DND-41 (cell line): ENCODE measurements around the gene NTM.

Experiments
- ATAC-seq: fragments of 200-7000 bp; cut with Tn5 transposase; 3 replicates; pipeline ENCODE4 v1.9.1; 2021; ENCODE audit warnings: low read depth; ENCODE audit not compliant: insufficient read depth
- DNase-seq: peaks from one replicate; pipeline ENCODE4 v3.0.0-alpha.2; 2020
- H2AFZ ChIP-seq: 2 replicates; pipeline ENCODE4 v1.6.0; 2012; ENCODE audit warnings: low read depth, low read length
- H3K27ac ChIP-seq: 2 replicates; pipeline ENCODE4 v1.5.1; 2012; ENCODE audit warnings: low read length, inconsistent platforms
- H3K27me3 ChIP-seq: fragments of 200-600 bp; sonication (generic); 2 replicates; pipeline ENCODE4 v1.6.0; 2012; ENCODE audit warnings: low read length, mild to moderate bottlenecking, inconsistent platforms; ENCODE audit not compliant: insufficient read depth, poor library complexity
- H3K36me3 ChIP-seq: 2 replicates; pipeline ENCODE4 v1.5.1; 2012; ENCODE audit warnings: low read length, inconsistent platforms; ENCODE audit not compliant: insufficient read depth
- H3K4me1 ChIP-seq: 2 replicates; pipeline ENCODE4 v1.5.1; 2012; ENCODE audit warnings: mild to moderate bottlenecking, low read length; ENCODE audit not compliant: insufficient read depth
- H3K4me2 ChIP-seq: 2 replicates; pipeline ENCODE4 v1.6.0; 2012; ENCODE audit warnings: mild to moderate bottlenecking, moderate library complexity, low read length, inconsistent platforms; ENCODE audit not compliant: insufficient read depth
- H3K4me3 ChIP-seq, 2 experiments: fragments of 200-600 bp in 1 of 2; shearing (Covaris generic) in 1 of 2; 2 replicates each; pipeline ENCODE4 v1.5.1; 2012 to 2016; ENCODE audit warnings: inconsistent platforms in 2 of 2, low read length in 2 of 2, mild to moderate bottlenecking in 2 of 2, low read depth in 1 of 2, moderate library complexity in 1 of 2
- H3K79me2 ChIP-seq: 2 replicates; pipeline ENCODE4 v1.6.0; 2012; ENCODE audit warnings: low read length, inconsistent platforms; ENCODE audit not compliant: insufficient read depth
- H3K9ac ChIP-seq: 2 replicates; pipeline ENCODE4 v1.6.0; 2012; ENCODE audit warnings: low read depth, mild to moderate bottlenecking, inconsistent platforms, low read length, moderate library complexity
- H3K9me3 ChIP-seq: 2 replicates; pipeline ENCODE4 v1.5.1; 2012; ENCODE audit warnings: low read length, moderate library complexity, mild to moderate bottlenecking, inconsistent platforms; ENCODE audit not compliant: insufficient read depth, severe bottlenecking
- H4K20me1 ChIP-seq: 2 replicates; pipeline ENCODE4 v1.6.0; 2012; ENCODE audit warnings: low read length; ENCODE audit not compliant: insufficient read depth
- CTCF ChIP-seq: IDR thresholded peaks from 2 replicates; pipeline ENCODE4 v1.5.1; 2012; ENCODE audit warnings: borderline replicate concordance, low read length, moderate library complexity, mild to moderate bottlenecking; ENCODE audit not compliant: poor library complexity, severe bottlenecking; ENCODE audit errors: extremely low read depth
- EZH2 ChIP-seq: IDR thresholded peaks from 3 replicates; pipeline ENCODE4 v1.6.1; 2012; ENCODE audit warnings: borderline replicate concordance, low read depth, mild to moderate bottlenecking, moderate library complexity, low read length, inconsistent platforms; ENCODE audit not compliant: severe bottlenecking

NTM gene

GRCh38 chr11:131749101-131749500 is 378.7 kb downstream of the NTM start:
- no peak overlapping the region for H3K9ac ChIP-seq
- H3K27me3 ChIP-seq, result peaks cover 4% of the 10 kb centered on the region
- H3K36me3 ChIP-seq, result no peaks in the 10 kb centered on the region
- H3K79me2 ChIP-seq, result no peaks in the 10 kb centered on the region
- no peak overlapping the region for H3K4me3 ChIP-seq
- ATAC-seq, result no peak
- H3K27ac ChIP-seq, result no peak overlapping the region
- H4K20me1 ChIP-seq, result no peaks in the 10 kb centered on the region
- no peak overlapping the region for H2AFZ ChIP-seq
- H3K4me2 ChIP-seq, result no peak overlapping the region
- no peak for DNase-seq
- H3K9me3 ChIP-seq, result no peaks in the 10 kb centered on the region
- TF ChIP-seq CTCF, result no peak
- no peak for TF ChIP-seq EZH2
- no peaks in the 10 kb centered on the region for H3K4me1 ChIP-seq

- no peak for TF ChIP-seq EZH2
- no peak for TF ChIP-seq CTCF
- no peaks in the 10 kb centered on the region for H4K20me1 ChIP-seq
- H3K36me3 ChIP-seq, result no peaks in the 10 kb centered on the region
- H3K9ac ChIP-seq, result no peak overlapping the region
- ATAC-seq (no peak), DNase-seq (no peak)
- H3K27ac ChIP-seq, result no peak overlapping the region
- H2AFZ ChIP-seq, result no peak overlapping the region
- no peaks in the 10 kb centered on the region for H3K79me2 ChIP-seq
- no peak overlapping the region for H3K4me2 ChIP-seq
- no peaks in the 10 kb centered on the region for H3K9me3 ChIP-seq
- H3K4me1 ChIP-seq, result no peaks in the 10 kb centered on the region
- H3K27me3 ChIP-seq, result peaks cover 4% of the 10 kb centered on the region
- H3K4me3 ChIP-seq, result no peak overlapping the region
These were observed 379.7 kb downstream of the NTM start for GRCh38 chr11:131750152-131750551.

GRCh38 chr11:131750692-131751091 is 380.3 kb downstream of the NTM start:
- no peaks in the 10 kb centered on the region for H3K4me1 ChIP-seq
- no peak overlapping the region for H3K27ac ChIP-seq
- H3K9ac ChIP-seq, result no peak overlapping the region
- TF ChIP-seq EZH2 (no peak), CTCF (no peak)
- H2AFZ ChIP-seq, result no peak overlapping the region
- peaks cover 4% of the 10 kb centered on the region for H3K27me3 ChIP-seq
- no peaks in the 10 kb centered on the region for H4K20me1 ChIP-seq
- H3K9me3 ChIP-seq, result no peaks in the 10 kb centered on the region
- H3K4me3 ChIP-seq, result no peak overlapping the region
- H3K36me3 ChIP-seq, result no peaks in the 10 kb centered on the region
- no peak overlapping the region for H3K4me2 ChIP-seq
- ATAC-seq, result no peak
- no peak for DNase-seq
- H3K79me2 ChIP-seq, result no peaks in the 10 kb centered on the region

- Histone ChIP-seq H3K9ac (no peak overlapping the region), H3K4me2 (no peak overlapping the region), H3K79me2 (no peaks in the 10 kb centered on the region), H3K27me3 (peaks cover 3% of the 10 kb centered on the region), H2AFZ (no peak overlapping the region), H3K4me3 (no peak overlapping the region), H3K36me3 (no peaks in the 10 kb centered on the region), H4K20me1 (no peaks in the 10 kb centered on the region), H3K9me3 (no peaks in the 10 kb centered on the region), H3K27ac (no peak overlapping the region), H3K4me1 (no peaks in the 10 kb centered on the region)
- DNase-seq (no peak), ATAC-seq (no peak)
- TF ChIP-seq CTCF (no peak), EZH2 (no peak)
These were observed 384.3 kb downstream of the NTM start for GRCh38 chr11:131754671-131755070.
